GM21825 (cell line): ENCODE data around the gene PKIG.

ENCODE experiments used
- ATAC-seq: cut with Tn5 transposase; IDR thresholded peaks from one replicate; pipeline ENCODE4 v1.9.1; 2021; ENCODE audit warnings: mild to moderate bottlenecking, moderate library complexity; ENCODE audit not compliant: unreplicated experiment

Gene PKIG

DNA sequence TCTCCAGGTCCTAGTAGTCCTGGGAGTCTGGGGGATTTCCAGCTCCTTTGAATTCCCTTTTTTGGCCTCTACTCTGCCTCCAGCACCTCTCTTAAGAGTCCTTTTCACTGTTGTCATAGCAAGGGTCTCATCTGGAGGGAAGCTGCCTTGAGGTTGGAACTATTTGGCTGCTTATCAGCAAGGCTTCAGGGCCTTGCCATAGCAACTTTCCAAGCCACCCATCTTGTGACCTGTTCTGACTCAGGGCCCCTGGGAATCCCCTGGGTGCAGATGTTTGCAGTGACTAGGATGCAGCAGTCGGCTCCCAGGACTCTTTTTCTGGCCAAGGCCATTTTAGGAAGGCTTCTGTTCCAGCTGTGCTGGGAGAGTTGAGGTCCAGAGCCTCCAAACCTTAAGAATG is 12.4 kb downstream of the PKIG start:
- peak; percentile 48 for ATAC-seq

DNA sequence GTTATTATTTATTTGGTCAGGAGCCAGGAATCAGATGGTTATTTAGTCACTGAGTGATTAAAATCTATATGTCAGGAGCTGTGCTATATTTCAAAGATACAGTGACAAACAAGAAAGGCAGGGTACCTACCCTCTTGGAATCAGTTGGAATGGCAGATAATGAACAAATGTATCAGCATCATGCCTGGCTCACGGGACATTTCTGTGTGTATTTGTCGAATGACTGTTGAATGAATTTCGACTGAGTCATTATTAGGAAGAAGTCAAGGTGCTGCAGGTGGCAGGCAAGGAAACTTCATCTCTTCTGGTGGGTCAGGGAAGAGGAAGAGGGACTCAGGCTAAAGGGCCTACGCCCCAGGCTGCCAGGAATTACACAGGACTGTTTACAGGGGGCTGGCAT is 13.6 kb downstream of the PKIG start:
- ATAC-seq: no peak

DNA sequence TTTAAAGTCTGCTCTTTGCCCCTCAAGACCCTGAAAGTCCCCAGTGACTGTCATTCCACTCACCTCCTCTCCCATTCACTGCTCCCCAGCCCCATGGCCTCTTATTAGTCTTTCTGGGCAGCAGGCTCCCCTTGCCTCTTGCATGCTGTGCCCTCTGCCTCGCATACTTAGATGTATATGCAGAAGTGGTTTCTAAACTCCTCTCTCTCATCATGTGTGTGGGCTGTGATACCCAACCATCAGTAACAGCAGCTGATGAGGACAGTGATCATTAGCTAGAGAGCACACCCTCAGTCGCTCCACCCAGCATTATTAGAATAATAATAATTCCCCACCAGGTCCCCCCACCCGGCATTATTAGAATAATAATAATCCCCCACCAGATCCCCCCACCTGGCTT is 14.5 kb downstream of the PKIG start:
- no peak for ATAC-seq

DNA sequence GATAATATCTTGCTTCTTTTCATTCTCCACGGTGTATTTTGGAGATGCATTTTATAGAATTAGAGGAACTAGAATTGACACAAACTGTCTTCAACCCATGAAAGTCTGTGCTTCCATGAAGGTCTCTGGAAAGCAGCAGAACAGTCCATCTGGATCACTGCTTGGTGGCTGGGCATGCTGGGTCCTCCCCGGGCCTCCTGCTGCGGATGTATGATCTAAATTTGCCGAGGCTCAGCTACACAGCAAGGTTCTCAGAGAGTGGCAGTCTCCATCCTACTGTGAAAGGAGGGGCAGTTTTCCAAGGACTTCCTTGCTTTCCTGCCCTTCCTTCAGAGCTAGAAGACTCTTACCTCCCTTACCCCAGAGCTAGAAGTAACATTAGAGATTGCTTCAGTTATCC is 15.1 kb downstream of the PKIG start:
- ATAC-seq: no peak

DNA sequence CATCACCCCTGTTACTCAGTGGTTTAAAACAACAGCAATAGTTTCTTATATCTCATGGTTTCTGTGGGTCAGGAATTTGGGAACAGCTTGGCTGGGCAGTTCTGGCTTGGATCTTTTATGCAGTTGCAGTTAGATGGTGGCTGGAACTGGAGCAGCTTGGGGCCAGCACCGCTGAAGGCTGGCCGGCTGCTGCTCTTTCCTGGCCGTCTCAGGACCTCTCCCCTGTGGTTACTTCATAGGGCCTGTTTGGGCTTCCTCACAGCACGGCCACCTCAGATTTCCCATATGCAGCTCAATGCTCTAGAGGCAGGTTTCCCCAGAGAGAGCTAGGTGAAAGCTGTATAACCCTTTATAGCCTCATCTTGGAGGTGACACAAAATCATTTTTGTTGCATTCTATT is 15.6 kb downstream of the PKIG start:
- no peak for ATAC-seq

DNA sequence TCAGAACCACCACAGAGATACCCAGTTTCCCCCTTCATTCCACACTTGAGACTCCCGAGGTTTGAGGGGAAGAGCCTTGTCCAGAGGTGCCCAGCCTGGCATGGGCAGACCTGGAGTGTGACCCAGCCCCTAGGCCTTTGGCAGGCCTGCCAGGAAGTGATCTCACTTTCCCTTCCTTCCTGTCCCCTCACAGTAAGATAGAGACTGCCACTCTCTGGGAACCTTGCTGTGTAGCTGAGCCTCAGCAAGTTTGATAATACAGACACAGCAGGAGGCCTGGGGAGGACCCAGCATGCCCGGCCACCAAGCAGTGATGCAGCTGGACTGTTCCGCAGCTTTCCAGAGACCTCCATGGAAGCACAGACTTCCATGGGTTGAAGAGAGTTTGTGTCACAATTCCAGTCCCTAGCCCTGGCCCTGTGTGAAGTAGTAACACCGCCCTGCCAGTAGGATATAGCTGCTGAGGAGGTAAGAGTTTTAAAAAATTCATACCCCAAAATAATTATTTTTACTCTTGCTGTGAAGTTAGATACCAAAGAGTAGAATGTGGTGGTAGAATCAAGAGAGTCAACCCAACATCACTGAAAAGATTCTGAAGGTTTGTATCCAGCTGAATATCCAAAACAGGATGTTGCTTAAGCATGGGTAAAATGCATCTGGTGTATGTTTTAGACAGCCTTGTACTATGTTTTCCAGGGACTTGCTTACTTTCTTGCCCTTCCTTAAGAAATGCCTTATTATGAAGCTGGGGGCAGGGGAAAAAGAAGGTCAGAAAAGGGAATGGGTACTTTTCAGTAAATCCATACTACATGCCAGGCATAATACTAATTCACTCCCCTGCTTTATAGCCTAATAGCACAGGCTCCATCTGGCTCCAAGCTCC is 16.3 kb downstream of the PKIG start:
- ATAC-seq: no peak

DNA sequence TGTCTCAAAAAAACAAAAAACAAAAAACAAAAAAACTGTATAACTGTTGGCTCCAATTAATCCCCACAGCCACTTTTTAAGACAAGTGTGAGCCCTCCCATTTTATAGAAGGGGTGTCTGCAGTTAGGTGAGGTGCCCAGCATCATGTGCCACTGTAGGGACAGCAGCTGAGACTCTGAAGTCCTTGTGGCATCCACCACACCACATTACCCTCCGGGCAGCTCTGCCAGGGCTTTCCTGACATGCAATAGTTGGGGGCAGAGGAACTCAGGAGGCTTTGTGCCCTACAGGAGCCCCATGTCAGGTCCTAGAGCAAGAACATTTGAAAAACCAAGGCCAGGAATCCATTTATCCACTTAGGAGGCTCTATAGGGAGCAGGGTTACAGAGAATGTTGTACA is 17.3 kb downstream of the PKIG start:
- ATAC-seq: no peak

DNA sequence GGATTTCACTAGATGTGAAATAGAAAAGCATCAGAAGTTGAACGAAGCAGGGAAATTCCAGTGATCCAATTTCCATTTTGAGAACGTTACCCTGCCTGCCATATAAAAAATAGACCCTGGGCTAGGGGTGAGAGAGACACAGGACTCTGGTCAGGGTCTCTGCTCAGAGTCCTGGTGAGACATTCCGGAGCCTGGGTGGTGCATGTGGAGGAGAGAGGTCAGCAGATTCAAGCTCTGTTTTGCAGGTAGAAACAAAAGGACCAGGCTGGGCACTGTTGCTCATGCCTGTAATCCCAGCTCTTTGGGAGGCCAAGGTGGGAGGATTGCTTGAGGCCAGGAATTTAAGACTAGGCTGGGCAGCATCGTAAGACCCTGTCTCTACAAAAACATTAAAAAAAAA is 17.9 kb downstream of the PKIG start:
- ATAC-seq: no peak

DNA sequence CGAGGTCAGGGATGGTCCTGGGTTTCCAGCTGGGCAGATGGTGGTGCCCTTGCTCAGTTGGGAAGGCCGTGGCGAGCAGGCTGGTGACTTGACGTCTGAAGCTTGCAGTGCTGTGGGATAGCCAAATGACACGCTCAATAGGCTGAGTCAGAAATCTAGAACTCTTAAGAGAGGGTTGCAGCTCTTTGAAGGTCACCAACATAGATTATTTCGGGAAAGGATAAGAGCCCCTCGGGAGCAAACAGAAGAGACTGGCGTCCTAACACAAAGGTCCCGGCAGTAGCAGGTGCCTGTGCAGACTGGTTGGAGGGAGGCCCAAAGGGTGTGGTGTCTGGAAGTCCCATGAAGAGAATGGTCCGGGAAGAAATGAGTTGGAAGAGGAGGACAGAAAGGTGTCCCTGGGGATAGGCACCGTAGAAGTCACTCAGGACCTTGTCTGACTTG is 18.4 kb downstream of the PKIG start:
- no peak for ATAC-seq

DNA sequence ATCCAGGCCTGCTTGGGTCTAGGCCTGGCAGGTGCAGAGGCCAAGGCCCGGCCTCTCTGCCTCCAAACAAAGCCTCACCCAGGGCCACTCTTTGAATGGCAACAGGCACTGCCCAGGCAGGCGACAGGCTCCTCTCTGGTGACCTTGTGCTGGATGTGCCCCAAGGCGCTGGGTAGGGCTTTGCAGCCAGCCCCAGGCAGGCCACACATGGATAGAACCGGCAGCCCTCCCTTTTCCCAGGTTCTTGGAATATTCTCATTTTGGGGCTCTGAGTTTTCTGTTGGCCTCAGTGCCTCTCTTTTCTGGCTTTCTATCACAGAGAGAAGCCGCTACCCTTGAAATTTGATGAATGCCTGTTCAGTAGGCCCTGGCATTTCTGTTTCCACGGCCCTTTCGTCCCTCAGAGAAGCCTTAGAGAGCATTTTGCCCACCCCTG is 18.9 kb downstream of the PKIG start:
- ATAC-seq: no peak

DNA sequence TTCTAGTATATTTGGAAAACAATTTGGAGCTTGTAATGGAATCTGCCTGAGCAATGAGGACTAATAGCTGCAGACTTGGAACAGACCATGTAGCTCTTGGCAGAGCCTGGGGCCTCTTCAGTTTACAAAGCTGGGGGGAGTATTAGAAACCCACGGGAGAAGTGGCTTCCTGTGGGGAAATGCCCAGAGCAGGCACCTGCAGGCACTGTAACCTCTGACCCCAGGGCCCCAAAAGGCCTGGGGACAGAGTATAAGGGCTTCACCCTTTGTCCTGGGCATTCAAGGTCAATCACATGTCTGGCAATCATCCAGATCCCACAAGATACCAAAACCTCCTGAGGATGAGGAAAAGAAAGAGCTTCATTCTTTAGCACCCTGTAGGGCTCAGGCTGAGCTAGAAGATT is 19.4 kb downstream of the PKIG start:
- ATAC-seq: no peak

DNA sequence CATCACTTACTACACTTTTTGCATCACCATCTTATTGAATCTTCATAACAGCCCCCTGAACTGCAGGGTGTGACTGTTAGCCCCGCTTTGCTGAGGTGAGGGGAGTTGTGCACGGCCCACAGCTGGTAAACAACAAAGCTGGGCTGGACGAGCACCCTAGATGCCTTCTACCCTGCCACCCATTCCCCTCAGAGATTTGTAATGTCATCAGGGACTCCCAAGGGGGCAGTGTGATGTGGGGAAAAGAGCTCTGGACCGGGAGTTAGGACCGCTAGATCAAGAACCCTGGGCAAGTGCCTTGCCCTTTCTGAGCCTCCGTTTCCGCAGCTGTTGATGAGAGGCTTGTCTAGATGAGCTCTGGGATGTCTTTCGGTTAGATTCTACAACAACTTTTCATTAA is 20.9 kb downstream of the PKIG start:
- ATAC-seq: no peak

DNA sequence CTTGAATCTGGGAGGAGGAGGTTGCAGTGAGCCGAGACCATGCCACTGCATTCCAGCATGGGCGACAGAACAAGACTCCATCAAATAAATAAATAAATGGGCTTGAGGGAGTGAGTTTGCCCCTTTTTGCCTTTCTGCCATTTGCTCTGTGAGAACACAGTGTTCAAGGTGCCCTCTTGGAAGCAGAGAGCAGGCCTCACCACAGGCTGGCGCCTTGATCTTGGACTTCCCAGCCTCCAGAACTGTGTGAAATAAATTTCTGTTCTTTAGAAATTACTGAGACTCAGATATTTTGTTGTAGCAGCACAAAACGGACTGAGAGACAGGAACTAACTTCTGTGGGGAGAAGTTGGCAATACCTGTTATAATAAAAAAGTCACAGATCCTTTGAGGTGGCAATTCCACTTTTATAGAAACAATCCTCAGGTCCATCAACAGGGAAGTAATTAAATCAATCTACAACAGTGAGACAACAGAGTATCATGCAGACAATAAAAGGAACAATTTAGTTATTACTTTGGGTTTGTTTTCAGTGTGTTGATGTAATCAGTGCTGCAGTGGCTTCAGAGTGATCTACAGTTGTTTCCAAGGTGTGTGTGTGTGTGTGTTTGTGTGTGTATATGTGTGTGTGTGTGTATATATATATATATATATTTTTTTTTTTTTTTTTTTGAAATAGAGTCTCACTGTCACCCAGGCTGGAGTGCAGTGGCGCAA is 24.5 kb downstream of the PKIG start:
- no peak for ATAC-seq

DNA sequence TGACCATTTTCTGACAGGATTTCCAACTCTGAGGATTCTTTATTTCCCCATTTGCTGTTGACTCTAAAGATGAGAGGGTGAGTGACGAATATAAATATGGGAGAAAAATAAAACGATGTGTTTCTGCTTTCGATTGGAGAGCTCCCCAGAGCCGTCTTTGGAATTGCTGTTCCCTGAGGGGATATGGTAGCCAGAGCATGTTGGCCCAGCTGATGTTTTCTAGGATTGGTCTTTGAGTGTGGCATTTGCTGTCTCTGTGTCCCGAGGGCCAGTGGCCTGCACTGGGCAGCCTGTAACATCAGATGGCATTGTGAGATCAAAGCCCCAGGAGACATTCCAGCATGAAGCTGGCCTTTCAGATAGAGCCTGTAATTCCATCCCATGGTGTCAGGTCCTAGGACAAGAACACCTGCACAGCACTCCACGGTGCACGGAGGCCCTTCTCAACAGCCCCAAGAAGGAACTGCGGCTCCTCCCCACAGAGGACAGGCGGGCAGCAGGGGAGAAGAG is 26.7 kb downstream of the PKIG start:
- ATAC-seq: no peak

DNA sequence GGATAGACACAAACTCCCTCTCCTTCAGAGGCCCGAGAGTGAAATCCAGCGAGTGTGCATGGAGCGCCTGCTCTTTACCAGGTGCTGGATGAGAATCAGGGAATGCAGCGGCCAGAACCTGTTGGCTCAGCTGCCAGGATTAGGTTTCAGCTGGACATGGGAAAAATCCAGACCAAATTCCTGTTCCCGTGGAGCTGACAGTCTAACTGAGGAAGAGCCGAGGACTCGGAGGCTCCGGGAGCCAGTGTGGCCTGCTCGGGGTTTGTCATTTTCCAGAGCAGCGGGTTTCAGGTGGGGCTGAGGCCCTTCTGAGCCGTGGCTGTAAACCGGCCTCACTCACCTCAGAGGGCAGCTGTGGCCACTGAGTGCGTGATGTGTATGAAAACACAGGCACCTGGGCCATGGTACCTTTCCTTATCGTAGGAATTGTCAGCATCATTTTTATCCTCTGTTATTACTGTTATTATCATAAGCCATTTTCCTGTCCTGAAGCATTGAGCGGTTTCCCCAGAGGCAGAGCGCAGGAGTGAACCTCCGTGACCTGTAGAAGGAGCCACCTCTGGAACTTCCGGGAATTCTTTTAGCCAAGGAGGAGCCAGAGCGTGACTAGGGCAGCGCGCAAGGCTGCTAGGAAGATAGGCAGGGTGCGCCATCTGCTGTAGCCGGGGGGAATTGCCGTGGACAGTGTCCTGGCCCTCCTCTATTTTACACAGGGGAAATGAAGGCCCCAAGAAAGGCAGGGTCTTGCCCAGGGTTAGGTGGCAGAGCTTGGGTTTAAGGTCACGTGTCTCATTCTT is 27.3 kb downstream of the PKIG start:
- ATAC-seq: peak; percentile 90

DNA sequence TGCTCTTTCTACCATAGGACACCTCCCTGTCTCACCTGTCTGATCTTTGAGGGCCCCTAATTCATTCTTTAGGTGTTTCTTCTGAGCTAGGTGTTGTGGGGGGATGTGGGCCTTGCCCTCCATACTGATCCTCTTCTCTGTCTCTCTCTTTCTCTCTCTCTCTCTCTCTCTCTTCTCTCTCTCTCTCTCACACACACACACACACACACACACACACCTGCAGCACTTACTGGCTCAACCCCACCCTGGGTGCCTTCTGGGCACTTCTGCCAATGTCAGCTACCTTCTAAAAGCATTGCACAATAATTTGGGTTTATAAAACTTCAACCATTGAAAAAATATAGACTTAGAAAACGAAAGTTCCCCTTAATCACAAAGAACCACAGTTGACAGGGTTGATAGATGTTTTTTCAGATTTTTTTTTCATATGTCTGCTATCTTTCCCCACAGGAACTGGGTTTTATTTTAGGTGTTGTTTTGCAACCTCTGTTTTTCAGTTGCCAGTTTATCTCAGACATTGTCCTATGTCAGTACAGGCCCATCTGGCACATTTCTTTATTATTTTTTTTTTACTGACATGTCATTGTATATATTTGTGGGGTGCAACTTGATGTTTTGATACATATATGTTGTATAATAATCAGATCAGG is 28.1 kb downstream of the PKIG start:
- no peak for ATAC-seq

DNA sequence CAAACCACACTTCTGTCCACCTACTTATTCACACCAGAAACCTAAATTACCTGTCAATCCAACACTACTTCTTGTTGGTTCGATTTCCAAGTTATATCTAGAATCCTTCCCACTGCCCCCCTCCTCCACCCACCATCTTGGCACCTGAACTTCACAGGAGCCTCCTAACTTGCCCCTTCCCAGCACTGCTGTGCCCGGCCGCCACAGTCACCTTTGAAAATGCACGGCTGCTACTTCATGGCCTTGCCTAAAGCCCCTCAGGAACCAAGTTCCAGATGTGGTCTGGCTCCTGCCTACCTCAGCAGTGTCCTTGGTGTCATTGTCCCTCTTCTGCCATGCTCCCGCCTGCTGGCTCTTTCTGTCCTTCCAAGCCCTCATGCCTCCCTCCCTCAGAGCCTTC is 31.2 kb downstream of the PKIG start:
- ATAC-seq: no peak

DNA sequence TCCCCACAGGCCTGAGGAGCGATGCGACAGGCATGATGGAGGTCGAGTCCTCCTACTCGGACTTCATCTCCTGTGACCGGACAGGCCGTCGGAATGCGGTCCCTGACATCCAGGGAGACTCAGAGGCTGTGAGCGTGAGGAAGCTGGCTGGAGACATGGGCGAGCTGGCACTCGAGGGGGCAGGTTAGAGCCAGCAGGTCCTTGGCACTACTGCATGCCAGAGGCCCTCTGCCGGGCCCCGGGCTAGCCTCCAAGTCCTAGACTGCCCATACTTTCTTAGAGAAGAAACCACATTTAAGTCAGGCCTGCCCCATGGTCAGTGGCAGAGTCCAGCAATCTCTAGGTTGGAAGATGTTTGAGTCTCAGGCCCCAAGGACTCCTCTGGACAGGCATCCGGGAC is 32.1 kb downstream of the PKIG start:
- ATAC-seq: no peak

DNA sequence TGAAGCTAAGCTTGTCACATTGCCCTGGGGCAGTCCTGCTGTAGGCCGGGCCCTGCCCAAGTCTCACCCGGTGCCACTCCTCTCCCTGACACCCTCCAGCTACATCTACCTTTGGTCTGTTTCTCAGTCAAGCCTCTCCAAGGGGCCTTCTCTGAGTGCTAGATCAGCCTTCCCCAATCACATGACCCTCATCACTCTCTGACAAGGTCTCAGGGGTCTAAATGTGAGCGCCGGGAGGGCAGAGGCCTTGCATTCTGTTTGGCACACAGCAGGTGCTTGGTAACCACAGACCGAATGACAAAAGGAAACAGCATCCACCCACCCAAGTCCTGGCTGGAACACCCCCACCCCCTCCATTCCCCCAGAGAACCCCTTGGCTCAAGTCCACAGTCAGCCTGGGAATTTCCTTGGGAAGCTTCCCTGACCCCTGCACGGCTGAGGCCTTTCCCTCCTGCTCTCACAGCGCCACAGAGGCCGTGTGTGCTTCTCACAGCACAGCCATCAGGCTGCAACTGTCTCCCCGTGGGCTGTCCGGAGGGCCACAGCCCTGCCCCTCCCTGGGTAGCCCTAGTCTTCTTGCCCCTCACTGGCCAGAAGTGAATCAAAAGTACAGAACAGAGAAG is 32.9 kb downstream of the PKIG start:
- ATAC-seq: no peak

DNA sequence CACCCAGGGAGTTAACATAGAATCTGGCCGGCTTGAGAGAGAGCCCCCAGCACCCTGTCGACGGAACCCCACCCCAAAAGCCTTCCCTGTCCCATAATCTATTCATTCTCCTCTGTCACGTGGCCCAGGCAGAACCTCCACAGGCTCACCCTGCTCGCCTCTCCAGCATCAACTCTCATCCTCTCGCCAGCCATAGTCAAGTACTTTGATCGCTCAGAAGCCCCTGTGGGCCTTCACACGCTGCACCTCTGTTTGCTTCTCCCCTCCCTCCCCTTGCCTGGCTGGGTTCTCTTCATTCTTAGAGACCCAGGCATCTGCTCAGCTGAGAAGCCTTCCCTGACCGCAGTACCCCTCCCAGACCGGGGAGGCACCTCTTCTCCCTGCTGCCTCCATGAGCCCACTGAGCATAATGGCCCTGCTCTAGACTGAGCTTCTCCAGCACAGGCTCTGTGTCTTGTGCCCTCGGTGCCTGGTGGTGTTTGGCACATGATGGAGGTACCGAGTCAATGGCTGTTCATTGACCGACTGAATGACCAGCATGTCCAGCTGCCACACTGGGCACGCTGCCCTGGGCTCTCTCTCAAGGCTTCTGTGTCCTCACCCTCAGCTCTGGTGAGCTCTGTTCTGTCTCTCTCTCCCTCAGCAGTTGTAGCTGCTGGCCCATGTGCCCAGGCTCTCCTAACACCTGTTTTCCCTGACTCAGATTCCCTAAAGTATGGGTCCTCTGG is 33.7 kb downstream of the PKIG start:
- ATAC-seq: no peak
